Medulla oblongata (tissue), 1 donor: ENCODE measurements around the gene PFDN2.
"Not testable (repeated sequence)": the region's sequence is repeated elsewhere in the genome, so short reads cannot be mapped to it uniquely, and the experiment has no call there.

Source experiments
- DNase-seq: peaks from one replicate; pipeline ENCODE4 v3.0.0-alpha.2; 2015; ENCODE audit errors: extremely low spot score

Gene PFDN2

DNA sequence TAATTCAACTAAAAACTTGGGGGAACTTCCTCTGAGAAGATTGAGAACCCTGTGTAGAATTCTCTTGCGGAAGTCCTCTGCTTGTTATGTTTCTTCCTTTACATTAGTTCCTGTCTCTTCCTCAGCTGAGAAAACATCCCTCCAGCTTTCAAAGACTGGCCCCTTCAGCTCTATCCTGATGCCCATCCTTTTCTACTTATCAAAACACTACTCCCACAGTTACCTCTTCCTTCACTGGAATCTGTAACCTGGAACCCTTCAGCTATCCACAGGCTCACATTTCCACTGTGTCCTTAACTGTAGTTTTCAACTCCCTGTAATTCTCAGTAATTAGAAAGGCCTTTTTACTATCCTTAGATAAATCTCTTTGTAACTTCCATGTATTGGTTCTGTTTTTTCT lies 20.6 kb upstream of the PFDN2 start:
- no peak for DNase-seq

DNA sequence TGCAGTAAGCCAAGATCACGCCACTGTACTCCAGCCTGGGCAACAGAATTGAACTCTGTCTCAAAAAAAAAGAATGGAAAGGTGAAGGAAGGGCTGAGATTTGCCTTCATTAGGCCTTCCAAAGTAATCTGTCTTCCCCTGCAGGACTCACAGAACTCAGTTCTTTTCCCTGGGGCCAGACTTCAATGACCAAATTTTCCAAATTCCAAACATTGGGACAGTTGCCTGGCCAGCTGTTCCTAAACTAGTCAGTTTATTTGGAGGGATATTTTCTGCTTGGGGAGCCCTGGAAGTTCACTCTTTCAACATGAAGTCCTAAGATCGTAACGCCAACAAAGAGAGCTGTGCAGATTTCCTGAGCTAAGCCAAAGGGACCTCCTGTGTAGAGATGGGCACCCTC lies 20.0 kb upstream of the PFDN2 start:
- DNase-seq: no peak

GRCh38 chr1:161133220-161133740 lies 15.4 kb upstream of the PFDN2 start:
- DNase-seq: no peak

DNA sequence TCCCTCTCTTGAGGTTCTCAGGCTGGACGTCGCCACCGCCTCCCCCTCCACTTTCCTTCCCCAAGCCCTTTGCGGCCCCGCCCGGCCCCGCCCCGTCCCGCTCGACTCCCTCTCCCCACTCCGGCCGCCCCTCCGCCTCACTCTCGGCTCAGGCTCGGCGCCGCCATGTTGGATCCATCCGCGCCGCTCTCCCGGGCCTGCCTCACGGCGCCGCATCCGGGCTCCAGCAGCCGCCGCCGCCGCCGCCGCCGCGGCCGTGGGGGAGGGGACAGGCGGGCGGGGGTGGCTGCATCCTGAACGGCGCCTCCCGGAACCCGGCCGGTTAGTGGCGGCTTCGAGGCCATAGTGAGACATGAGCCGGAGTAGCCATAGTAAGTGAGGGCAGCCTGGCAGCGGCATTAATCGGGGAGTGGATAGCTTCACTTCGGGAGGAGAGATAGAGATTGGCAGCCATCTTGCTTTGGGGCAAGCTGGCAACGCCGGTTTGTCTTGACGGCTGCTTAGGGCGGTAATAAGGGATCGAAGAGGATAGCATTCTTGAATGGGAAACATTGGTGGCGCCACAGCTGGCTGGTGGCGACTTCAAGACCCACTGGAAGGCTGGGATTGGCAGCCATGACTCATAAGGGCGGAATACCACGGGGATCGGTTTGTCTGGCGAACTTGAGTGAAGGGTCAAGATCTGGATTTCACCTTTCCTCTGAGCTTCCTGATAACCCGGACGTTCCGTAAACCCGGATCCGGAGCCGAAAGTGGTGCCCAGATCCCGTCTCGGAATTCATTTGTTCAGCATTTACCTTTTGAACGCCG lies 14.8 kb upstream of the PFDN2 start, which contains the start of gene DEDD:
TSS of gene DEDD (minus strand) at position 258 of the 810 bp plus-strand sequence. CDS start 8,205 bp downstream, outside the sequence.
- DNase-seq: peak; percentile 98

GRCh38 chr1:161131523-161132409 lies 13.9 kb upstream of the PFDN2 start:
- peak; percentile 56 for DNase-seq

DNA sequence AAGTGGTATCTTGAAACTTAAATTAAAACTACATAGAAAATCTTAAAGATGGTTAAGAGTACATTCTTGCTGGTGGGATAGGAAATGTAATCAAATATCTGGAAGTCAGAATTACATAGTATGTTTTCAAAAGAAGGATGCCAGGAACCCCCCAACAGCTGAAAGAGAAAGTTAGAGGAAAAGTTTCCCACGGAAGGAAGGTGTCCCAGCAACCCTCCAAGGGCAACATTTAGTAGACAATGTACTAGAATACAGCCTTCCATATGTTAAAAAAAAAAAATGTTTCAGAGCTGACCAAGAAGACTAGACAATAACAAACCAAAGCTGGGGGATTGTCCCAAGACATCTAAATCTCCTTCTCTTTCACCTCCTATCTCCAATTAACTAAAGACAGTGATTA lies 12.4 kb upstream of the PFDN2 start:
- DNase-seq: no peak

- DNase-seq: no peak
Observed at GRCh38 chr1:161128591-161129420, 11.0 kb upstream of the PFDN2 start.

- no peak for DNase-seq
Observed at GRCh38 chr1:161127649-161128048, 9.8 kb upstream of the PFDN2 start.

DNA sequence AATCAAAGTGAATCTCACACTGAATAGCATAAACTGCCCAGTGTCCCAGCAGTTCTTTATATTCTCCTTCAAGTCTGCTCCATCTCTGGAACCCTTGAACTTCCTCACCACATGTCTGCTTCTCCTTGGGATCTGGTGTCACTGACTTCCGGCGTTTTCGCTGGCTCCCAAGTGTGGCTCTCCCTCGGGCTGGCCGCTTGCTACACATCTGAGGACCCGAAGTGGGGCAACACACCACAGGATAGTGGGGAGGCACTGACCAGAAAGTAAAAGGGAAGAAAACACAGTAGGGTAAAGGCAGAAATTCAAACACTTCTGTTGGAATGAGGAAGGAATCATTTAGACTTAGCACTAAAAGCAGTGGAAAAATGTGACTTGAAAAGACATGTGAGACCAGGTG lies 5.1 kb upstream of the PFDN2 start:
- no peak for DNase-seq

DNA sequence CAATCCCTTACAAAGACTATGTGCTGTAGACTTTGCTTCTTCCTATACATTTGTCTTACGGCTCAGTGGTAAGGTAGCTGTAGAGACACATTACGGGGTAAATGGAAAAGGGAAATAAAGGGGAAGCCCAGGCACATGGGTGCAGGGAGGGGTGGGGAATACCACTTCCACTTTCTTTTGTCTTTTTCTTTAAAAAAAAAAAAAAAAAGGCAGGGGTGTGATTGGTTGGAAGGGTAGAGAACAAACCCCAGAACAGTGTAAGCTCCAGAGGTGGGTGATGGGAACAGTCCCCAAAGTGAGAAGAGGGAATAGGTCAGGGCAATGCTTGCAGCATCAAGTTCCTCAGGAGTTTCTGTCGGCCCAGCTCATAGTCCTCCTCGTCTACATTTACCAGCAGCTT lies 4.0 kb upstream of the PFDN2 start:
- DNase-seq: peak; percentile 56

DNA sequence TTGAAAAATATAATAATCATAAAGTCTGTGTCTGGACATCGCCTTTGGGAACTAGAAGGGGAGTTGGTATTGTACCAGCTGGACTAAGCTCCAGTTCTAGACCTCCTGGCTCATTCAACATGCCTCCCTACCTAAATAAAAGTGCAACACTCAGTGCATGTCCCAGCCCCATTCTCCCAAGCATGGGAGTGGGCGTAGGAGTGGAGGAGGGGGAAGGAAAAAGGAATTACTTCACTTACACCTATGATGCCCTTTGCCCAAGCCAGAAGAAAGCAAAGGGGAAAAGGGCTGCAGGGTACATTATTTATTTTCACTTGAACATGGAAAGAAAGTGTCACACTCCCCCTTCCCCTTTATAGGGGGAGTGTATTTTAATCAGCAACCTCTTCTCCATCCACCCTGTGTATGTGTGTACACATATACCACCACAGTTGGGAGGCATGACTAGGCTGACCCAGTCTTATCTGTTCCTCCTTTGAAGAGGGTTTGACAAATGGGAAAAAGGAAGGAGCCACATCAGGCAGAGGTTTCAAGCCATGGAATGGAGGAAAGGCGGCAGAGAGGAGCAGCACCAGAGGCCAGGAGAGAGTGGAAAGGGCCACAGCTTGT lies 3.3 kb upstream of the PFDN2 start:
- DNase-seq: no peak

DNA sequence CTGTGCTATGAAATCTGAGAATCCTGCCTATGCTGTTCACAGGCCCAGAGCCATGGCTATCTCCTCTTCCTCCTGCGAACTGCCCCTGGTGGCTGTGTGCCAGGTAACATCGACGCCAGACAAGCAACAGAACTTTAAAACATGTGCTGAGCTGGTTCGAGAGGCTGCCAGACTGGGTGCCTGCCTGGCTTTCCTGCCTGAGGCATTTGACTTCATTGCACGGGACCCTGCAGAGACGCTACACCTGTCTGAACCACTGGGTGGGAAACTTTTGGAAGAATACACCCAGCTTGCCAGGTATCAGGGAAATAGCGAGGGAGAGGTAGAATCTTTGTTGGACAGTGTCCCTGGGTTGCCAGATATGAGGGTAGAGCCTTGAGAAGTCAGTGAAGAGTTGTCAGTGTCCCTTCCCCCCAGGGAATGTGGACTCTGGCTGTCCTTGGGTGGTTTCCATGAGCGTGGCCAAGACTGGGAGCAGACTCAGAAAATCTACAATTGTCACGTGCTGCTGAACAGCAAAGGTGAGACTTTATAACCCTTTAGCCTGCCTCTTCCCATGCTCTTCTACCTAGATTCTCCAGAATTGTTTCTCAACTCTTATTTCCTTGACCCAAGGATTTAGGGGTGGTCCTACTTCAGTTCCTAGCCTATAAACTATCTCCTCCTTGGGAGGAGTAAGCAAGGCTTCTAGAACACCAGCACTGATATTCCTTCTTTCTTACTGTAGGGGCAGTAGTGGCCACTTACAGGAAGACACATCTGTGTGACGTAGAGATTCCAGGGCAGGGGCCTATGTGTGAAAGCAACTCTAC lies 1.5 kb upstream of the PFDN2 start:
- no peak for DNase-seq

DNA sequence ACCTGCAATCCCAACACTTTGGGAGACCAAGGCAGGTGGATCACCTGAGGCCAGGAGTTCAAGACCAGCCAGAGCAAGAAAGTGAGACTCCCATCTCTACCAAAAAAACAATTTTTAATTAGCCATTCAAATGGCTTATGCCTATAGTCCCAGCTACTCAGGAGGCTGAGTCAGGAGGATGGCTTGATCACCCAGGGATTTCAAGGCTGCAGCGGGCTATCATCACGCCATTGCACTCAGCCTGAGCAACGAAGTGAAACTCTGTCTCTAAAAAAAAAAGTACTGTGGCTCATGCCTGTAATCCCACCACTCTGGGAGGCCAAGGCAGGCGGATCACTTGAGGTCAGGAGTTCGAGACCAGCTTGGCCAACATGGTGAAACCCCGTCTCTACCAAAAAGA lies 1.9 kb downstream of the PFDN2 start:
- DNase-seq: not testable (repeated sequence)

GRCh38 chr1:161115132-161115711 lies 2.6 kb downstream of the PFDN2 start:
- no peak for DNase-seq

- no peak for DNase-seq
Observed at GRCh38 chr1:161114556-161114955, 3.3 kb downstream of the PFDN2 start.

DNA sequence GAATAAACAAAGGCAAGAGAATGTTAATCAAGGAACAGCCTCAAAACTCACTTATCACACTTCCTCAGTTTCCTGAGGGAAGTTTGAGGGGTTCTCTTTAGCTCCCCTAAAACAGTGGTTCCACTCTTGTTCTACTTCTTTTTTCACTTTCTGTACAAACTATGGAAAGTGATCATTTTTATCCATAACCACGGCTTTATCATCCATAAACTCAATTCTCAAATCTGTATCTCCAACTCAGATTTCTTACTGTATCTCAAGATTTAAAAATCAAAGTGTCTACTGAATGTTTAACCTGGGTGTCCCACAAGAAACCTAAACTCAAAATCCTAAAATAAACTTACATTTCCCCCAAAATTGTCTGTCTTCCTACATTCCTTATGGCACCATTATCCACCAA lies 3.9 kb downstream of the PFDN2 start:
- no peak for DNase-seq

- no peak for DNase-seq
Observed at GRCh38 chr1:161111527-161111926, 6.3 kb downstream of the PFDN2 start.

GRCh38 chr1:161111117-161111516 lies 6.7 kb downstream of the PFDN2 start:
- no peak for DNase-seq

GRCh38 chr1:161106431-161106830 lies 11.4 kb downstream of the PFDN2 start:
- no peak for DNase-seq

DNA sequence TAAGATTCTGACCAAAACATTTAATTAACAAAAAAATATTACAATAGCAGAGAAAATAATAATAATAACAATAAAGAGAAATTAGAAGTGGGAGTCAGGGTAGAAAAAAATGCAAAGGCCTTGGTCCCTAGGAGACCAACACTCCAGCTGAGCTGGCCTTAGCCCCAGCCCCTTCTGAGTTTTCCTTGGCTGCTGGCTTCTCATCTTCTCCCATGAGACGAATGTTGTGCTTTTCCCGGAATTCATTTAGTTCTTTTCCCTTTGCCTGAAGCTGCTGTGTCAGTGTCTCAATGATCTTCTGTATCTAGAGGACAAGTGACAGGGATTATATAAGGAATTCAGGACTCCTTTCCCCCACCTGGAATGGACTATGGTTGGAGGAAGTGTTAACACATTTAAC lies 17.3 kb downstream of the PFDN2 start:
- no peak for DNase-seq
